Activated T-cell treated with anti-CD3 and anti-CD28 coated beads for 4 hours (primary cell): ENCODE measurements around the gene DLGAP4.
"Not testable (repeated sequence)": the region's sequence is repeated elsewhere in the genome, so short reads cannot be mapped to it uniquely, and the experiment has no call there.

Experiments
- DNase-seq: peaks from one replicate; pipeline ENCODE4 v3.0.0-alpha.2; 2020

The DLGAP4 gene

DNA sequence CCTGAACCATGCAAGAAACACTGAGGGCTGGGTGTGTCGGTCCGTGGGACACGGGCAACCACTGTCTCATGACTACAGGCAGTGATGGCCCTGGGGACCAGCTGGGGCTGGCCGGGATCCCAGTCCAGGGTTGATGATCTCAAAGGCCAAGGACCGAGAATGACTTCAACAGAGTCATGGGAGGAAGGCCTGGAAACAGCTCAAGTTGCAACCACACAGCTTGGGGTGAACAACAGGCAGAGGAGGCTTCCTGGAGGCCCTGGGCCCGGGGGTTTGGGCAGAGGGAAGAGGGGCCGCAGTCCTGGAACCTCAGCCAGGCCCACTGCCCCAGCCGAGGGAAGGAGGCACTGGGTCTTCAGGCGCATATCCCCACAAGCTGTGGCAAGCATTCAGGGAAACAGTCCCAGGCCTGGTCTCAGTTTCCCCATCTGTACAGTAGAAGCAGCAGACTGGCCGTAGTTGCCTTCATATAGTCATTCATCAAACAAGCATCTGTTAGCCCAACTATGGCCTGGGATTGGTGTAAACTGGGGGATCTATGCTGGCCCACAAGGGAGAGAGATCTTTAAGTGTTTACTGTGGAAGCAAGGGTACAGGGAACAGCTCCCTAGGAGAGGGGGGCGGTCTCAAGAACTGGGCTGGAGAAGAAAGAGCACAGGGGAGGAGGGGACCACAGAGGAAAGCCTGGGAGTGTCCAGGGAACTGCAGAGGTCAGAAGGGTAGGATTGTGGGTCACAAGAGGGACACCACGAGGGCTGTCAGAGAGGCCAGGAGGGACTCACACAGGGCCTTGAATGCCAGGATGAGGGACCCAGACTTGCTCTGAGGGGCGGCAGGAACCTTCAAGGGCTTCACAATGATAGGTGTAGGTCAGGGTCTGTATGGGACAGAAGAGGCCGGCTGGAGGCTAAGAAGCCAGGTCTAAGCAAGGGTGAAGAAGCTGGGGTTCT is 237.3 kb downstream of the DLGAP4 start:
- DNase-seq: no peak

DNA sequence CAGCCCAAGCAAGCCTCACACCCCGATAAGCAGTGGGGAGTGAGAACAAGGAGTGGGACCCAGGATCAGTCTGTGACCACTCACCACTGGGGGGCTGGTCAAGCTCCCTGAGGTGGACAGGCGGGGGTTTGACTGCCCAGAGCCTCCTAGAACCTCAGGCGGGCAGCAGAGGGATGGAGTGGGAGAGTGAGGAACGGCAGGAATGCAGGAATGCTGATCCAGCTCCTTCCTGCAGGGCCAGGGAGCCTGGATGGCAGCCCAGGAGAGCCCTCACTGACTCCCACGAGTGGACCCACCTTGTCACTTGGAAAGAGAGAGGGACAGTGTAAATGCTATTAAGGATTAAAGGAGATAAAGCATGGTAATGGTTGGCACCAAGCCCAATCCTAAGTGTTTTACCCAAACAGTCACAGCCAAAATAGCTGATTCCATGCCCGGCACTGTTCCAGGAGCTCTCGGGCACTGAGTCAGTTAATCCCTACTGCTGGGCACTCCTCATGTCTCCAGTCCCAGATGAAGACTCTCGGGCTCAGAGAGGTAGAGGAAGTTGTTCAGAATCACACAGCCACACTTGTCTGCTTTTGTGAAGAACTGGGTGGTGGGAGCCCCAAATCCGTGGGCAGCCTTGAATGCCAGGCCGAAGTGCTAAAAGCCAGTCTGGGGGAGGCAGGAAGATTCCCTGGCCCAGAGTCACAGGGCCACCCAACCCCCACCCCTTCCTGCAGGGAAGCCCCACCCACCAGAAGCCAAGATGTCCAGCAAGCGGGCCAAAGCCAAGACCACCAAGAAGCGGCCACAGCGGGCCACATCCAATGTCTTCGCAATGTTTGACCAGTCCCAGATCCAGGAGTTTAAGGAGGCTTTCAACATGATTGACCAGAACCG is 238.2 kb downstream of the DLGAP4 start:
- no peak for DNase-seq

DNA sequence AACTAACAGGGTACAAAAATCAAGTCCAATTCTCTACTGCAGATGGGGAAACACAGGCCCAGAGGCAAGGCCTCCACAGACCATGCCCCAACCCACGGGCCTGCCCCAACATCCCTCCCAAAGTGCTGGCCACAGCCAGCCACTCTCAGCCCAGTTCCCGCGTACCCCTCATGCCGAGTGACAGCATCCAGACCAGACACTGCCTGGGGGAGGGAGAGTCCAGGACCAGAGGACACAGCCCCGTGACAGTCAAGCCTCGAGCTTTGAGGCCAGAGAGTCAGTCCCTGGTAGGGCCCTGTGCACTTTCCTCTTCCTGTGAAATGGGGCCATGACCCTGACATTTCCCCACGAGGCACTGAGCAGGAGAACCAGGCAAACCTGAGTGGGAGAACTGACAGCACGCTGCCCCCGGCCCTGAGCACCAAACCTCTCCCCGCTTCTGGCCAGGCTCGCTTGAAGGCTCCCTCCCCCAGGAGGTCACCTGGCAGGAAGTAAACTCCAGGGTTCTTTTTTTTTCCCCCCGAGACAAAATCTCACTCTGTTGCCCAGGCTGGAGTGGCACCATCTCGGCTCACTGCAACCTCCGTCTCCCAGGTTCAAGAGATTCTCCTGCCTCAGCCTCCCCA is 240.1 kb downstream of the DLGAP4 start:
- DNase-seq: no peak

DNA sequence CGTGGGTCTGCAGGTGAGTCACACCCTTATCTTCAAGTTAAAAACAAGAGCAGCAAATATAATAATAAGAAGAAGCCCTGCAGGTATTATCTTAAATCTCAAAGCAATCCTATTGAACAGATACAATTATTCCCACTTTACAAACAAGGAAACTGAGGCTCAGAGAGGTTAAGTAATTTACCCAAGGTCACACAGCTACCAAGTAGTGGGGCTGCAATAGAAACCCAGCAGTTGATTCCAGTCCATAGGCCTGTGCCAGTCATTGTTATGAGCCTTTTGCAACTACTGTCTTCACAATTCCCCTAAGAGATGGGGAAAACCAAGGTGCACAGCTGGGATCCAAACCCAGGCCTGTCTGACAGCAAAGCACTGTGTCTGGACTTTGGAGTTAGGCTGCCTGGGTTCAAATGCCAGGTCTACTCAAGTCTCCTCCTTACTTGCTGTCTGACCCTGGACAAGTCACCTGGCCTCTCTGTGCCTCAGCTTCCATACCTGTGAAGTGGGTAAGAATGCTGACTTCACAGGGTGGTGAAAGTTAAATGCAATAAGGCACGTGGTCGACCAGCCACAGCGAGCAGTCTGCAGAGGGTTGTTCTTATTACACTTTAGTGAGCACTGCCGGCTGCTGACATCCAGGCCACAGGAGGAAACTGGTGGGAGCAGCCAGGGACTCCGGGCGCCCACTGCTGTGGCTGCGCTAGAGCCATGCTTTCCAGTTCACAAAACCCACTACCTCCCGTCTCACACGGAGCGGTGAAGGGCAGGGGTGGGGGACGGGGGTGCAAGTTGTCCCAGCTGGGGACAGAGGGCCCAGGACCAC is 241.3 kb downstream of the DLGAP4 start:
- no peak for DNase-seq

DNA sequence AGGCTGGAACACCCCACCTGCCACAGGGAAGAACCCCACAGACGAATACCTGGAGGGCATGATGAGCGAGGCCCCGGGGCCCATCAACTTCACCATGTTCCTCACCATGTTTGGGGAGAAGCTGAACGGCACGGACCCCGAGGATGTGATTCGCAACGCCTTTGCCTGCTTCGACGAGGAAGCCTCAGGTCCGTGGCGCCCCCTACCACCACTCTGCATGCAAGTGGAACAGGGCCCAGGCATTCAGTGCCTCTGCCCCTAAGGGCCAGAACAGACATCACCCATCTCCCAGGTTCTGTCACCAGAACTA is 241.8 kb downstream of the DLGAP4 start:
- DNase-seq: no peak

DNA sequence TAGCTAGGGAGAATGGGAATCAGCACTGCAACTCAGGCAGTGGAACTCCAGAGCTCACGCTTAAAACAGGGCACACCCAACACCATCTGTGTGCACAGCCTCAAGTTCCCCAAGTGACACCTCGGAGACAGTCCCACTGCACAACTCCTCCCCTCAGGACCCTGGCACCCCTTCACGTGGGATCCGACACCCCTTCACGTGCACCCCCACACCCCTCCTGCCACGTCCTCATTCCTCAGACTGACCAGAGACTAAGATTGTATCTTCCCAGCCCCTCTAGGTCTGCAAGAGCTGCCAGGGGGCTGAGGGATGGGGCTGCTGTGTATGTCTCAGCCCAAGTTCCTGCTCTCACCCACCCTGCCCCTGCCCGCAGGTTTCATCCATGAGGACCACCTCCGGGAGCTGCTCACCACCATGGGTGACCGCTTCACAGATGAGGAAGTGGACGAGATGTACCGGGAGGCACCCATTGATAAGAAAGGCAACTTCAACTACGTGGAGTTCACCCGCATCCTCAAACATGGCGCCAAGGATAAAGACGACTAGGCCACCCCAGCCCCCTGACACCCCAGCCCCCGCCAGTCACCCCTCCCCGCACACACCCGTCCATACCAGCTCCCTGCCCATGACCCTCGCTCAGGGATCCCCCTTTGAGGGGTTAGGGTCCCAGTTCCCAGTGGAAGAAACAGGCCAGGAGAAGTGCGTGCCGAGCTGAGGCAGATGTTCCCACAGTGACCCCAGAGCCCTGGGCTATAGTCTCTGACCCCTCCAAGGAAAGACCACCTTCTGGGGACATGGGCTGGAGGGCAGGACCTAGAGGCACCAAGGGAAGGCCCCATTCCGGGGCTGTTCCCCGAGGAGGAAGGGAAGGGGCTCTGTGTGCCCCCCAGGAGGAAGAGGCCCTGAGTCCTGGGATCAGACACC is 242.8 kb downstream of the DLGAP4 start:
- DNase-seq: no peak

DNA sequence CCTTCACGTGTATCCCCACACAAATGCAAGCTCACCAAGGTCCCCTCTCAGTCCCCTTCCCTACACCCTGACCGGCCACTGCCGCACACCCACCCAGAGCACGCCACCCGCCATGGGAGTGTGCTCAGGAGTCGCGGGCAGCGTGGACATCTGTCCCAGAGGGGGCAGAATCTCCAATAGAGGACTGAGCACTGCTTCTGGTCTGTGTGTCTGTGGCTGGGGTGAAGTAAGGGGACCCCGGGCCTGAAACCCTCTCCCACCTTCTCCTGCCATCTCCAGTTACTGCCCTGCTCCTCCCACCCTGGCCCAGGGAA is 243.4 kb downstream of the DLGAP4 start:
- no peak for DNase-seq

DNA sequence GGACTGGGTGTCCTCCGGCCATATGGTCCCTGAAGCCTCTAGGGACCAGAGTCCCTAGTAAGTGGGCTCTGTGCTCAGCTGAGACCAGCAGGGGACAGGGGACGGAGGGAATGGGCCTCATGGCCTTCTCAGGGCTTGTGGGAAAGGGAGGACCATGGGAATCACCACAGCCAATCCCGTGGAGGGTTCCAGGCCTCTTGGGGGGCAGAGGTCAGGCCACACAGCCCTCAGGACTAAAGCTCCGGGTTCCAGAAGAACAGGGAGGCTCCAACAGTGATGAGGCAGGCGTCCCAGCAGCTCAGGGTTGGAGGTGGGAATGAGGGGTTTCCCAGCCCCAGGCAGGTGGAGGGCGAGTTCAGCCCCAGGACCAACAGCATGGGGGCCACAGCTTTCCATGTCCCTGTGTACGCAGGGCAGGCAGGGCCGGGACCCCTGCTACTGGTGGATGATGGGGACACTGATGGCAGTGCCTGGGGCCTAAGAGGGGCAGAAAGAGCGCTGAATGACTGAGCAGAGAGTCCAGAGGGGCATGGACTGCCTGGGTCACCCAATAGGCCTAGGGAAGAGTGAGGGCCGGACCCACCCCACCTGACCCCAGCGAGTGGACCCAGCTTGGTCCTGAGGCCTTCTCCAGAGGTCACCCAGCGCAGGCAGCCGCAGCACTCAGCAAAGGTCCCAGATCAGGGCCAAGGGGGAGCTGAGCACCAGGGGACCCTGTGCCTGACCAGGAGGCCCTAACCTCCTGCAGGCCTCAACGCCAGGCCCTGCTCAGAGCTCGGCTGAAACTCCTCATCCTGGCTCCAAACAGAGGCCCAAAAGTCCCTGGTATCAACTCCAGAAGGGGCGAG is 244.0 kb downstream of the DLGAP4 start:
- DNase-seq: no peak

DNA sequence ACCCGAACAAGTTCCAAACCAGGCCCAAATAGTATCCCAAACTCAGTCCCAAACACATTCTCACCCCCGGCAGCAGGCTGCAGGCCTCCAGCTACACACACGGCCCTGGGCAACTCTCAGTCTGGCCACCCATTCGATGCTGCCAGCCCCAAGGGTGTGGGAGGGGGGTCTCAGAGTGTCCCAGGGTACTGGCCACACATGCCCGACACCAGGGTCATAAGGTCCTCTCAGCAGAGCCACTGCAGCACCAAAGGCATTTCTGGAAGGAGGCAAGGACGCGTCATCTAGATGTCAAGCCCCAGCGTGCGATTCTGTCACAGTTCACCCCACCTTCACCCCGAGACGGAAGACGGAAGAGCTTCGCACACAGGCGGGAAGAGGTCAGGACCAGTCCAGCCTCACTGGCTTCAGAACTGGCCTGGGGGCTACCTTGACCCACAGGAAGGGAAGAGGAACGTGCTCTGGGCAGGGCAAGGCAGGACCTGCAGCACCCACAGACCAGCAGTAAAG is 244.7 kb downstream of the DLGAP4 start:
- no peak for DNase-seq

DNA sequence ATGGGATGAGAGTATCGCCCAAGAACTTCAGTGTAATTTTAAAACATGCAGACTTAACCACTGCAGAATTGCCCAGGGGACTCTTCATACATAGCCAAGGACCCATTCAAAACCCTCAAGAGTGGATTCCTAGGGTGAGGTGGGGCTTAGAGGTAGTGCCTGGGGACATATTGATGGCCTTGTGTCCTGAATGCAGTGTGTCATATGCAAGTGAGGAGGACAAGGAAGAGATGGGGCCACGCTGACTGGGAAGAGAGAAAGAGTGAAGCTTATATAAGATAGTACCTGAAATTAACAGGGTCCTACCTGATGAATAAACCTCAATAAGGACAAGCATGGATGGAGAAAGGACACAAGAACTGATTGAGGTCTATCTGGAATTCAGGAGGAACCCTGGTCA is 249.1 kb downstream of the DLGAP4 start:
- no peak for DNase-seq

DNA sequence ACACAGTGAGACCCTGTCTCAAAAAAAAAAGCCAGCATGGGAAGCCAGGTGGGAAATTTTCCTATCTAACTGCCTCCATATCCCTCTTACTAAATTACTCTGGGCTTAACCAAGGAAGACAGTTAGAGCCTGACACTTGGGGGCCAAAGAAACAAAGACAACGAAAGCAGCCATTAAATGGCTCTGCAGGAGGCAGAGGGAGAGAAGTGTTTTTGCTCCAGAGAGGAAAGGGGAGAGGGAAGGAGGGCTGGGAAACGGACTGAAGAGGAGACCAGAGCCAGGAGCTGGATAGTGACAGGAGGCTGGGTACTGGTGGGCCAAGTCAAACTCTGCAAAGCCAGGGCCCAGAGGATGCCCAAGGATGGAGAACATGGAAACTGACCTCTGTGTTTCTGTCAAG is 256.6 kb downstream of the DLGAP4 start:
- DNase-seq: no peak

DNA sequence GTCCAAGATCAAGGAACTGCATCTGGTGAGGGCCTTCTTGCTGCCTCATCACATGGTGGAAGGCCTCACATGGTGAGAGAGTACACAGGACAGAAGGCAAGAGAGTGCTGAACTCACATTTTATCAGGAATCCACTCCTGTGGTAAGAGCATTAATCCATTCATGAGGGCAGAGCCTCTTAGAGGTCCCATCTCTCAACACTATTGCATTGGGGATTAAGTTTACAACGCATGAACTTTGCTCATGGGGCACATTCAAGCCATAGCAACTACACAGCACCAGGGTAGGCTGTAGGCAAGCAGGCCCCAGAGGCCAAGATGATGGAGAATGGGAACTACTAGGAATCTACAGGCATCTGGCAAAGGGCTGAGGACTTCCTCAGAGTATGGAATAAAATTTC is 257.2 kb downstream of the DLGAP4 start:
- no peak for DNase-seq

DNA sequence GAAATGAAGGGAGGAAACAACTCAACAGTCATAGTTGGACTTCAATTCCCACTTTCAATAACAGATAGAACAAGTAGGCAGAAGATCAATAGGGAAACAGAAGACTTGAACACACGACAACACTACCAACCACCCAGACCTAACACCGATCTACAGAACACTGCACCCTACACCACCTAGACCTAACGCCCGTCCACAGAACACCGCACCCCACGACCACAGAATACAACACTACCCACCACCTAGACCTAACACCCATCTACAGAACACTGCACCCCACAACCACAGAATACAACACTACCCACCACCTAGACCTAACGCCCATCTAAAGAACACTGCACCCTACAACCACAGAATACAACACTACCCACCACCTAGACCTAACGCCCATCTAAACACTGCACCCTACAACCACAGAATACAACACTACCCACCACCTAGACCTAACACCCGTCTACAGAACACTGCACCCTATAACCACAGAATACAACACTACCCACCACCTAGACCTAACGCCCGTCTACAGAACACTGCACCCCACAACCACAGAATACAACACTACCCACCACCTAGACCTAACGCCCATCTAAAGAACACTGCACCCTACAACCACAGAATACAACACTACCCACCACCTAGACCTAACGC is 258.1 kb downstream of the DLGAP4 start:
- DNase-seq: not testable (repeated sequence)

DNA sequence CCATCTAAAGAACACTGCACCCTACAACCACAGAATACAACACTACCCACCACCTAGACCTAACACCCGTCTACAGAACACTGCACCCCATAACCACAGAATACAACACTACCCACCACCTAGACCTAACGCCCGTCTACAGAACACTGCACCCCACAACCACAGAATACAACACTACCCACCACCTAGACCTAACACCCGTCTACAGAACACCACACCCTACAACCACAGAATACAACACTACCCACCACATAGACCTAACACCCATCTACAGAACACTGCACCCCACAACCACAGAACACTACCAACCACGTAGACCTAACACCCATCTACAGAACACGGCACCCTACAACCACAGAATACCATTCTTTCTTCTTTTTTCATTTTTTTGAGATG is 258.6 kb downstream of the DLGAP4 start:
- DNase-seq: not testable (repeated sequence)

DNA sequence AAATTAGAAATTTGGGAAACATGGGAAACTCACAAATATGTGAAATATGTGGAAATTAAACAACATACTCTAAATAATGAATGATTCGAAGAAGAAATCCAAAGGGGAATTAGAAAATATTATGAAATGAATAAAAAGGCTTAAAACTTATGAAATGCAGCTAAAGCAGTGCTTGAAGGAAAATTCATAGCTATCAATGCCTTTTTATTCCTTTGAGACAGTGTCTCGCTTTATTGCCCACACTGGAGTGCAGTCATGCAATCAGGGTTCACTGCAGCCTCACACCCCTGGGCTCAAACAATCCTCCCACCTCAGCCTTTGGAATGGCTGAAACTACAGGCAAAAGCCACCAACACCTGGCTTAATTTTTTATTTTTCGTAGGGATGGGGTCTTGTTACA is 259.4 kb downstream of the DLGAP4 start:
- DNase-seq: no peak

DNA sequence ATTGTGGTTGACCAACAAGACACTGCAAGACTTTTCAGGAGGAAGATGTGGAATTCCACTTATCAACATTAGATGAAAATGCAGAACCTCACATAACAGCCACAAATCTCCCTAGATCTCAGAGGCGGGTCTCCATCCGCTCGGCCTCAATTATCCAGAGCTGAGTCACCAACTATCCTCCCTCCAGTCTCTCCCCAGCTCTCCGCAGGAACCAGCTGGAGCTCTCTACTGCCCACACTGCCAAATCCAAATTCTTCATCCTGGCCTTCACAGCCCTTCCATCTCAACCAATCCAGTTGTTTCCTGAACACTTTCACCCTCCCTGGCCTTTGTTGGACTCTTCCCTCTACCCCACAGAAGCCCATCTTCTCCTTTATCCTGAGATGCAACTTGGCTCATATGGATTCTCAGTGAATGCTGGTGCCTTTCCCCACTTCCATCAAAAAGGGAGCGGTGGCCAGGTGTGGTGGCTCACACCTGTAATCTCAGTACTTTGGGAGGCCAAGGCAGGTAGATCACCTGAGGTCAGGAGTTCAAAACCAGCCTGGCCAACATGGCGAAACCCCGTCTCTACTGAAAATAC is 263.8 kb downstream of the DLGAP4 start:
- DNase-seq: no peak

DNA sequence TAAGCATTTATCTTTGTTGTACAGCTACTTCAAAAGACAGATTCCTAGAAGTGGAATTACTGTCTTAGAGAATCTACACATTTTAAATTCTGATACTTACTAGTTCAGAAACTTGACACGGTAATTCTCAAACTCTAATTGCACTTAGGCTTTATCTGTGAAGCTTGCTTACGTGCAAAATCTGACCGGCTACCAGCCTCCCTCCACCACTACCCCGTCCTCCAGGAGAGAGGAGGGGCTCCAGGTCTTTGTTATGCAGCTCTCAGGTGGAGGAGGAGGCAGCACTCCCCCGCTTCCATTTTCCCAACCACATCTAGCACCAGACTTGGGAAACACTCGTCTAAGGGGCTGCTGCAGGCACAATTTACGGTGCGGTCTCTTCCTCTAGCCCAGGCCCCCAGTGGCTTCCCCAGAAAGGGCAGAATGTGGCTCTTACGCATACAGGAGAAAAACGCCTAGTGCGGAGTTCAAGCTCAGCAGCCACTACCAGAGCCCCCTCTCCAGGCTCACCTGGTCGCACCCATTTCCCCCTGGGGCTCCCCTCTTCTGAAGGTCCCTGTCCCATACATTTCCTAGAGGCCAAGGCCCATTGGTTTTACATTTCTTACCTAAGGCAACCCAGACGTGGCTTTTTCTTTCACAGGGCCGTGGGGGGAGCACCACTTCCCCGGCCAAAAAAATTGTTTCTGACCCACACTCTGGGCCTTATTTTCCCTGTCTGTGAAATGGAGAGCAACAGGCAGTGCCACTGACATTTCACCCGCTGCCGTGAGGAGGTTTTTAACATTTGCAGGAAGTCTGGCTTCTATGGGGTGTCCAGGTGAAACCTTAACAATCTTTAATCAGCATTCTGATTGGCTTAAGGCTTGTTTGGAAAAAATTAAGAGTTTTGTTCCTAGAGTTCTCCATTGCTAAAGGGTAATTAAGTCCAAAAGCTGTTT is 265.7 kb downstream of the DLGAP4 start:
- DNase-seq: no peak

DNA sequence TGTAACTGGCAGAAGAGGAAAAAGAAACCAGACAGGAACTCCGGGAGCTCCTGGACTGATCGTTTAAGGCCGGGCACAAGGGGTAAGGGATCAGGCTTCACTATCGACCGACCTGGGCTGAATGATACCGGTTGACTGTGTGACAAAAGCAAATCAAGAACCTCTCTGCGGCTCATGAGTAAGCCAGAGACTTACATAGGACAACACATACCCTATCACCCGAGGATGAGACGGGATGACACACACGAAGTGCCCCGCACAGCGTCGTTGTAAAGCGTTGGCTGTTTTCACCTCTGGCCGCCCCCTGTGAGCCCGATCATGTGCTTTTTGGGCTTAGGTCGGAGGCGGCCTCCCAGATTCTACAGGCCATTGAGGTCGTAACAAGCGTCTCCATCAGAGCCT is 266.6 kb downstream of the DLGAP4 start:
- peak; percentile 59 for DNase-seq
